NK-92 (cell line): Measurements from ENCODE around the gene ESR2.

Experiments
- DNase-seq: peaks from one replicate; lab custom pipeline; 2025; ENCODE audit not compliant: unreplicated experiment; lab: John Stamatoyannopoulos, UW

The ESR2 gene

GRCh38 chr14:64266239-64266638, 27.9 kb downstream of the ESR2 start:
- DNase-seq = no peak

- no peak for DNase-seq
Measured at GRCh38 chr14:64265222-64265621, 28.9 kb downstream of the ESR2 start.

- DNase-seq = no peak
Measured at GRCh38 chr14:64260418-64260817, 33.8 kb downstream of the ESR2 start.

- DNase-seq = no peak
Measured at GRCh38 chr14:64255756-64256155, 38.4 kb downstream of the ESR2 start.

GRCh38 chr14:64253672-64254071, 40.5 kb downstream of the ESR2 start:
- no peak for DNase-seq

- DNase-seq = no peak
Measured at GRCh38 chr14:64249363-64249762, 44.8 kb downstream of the ESR2 start.

GRCh38 chr14:64248689-64249088, 45.5 kb downstream of the ESR2 start:
- DNase-seq = no peak

- DNase-seq = no peak
Measured at GRCh38 chr14:64247195-64247594, 47.0 kb downstream of the ESR2 start.

GRCh38 chr14:64246688-64247087, 47.5 kb downstream of the ESR2 start:
- DNase-seq = no peak

- DNase-seq = no peak
Measured at GRCh38 chr14:64245491-64245890, 48.7 kb downstream of the ESR2 start.

GRCh38 chr14:64244279-64244678, 49.9 kb downstream of the ESR2 start:
- no peak for DNase-seq

GRCh38 chr14:64238631-64239030, 55.5 kb downstream of the ESR2 start:
- DNase-seq = no peak

- DNase-seq = no peak
Measured at GRCh38 chr14:64238049-64238448, 56.1 kb downstream of the ESR2 start.

GRCh38 chr14:64235652-64236640, 58.2 kb downstream of the ESR2 start:
- DNase-seq = no peak

GRCh38 chr14:64234877-64235651, 59.1 kb downstream of the ESR2 start:
- no peak for DNase-seq

GRCh38 chr14:64233531-64234190, 60.5 kb downstream of the ESR2 start:
- no peak for DNase-seq

GRCh38 chr14:64232944-64233343, 61.2 kb downstream of the ESR2 start:
- DNase-seq = no peak

- no peak for DNase-seq
Measured at GRCh38 chr14:64232095-64232838, 61.9 kb downstream of the ESR2 start.

GRCh38 chr14:64229489-64229888, 64.7 kb downstream of the ESR2 start:
- DNase-seq = no peak

- no peak for DNase-seq
Measured at GRCh38 chr14:64227856-64228255, 66.3 kb downstream of the ESR2 start.
